Liver (tissue), 9 donors: ENCODE measurements around the gene CFDP1. TPM values are rescaled to one million over a fixed set of nuclear protein-coding genes. Genes with fewer than 3 reads are reported as not detected.

ENCODE experiments used
- DNase-seq: peaks from one replicate; pipeline ENCODE4 v3.0.0-alpha.2; 2017; ENCODE audit warnings: low spot score
- H3K27ac ChIP-seq, 2 donors: one replicate each; pipeline ENCODE4 v1.7.0; 2013; ENCODE audit warnings: inconsistent platforms in 2 of 2, low read length in 2 of 2, control low read depth in 1 of 2, low read depth in 1 of 2, mild to moderate bottlenecking in 1 of 2
- H3K27me3 ChIP-seq, 4 donors: one replicate each; pipeline versions ENCODE4 v1.6.1 to v1.7.0; 2013; ENCODE audit warnings: low read length in 3 of 4, inconsistent platforms in 1 of 4, mild to moderate bottlenecking in 1 of 4, moderate library complexity in 1 of 4; ENCODE audit not compliant: control insufficient read depth in 4 of 4, insufficient read depth in 4 of 4
- H3K36me3 ChIP-seq, 4 donors: one replicate each; pipeline versions ENCODE4 v1.6.1 to v1.7.0; 2013; ENCODE audit warnings: low read length in 3 of 4, mild to moderate bottlenecking in 3 of 4, low read depth in 1 of 4, moderate library complexity in 1 of 4; ENCODE audit not compliant: control insufficient read depth in 4 of 4, insufficient read depth in 3 of 4
- H3K4me1 ChIP-seq, 4 donors: one replicate each; pipeline versions ENCODE4 v1.6.1 to v1.7.0; 2013; ENCODE audit warnings: low read length in 3 of 4, mild to moderate bottlenecking in 3 of 4, moderate library complexity in 1 of 4; ENCODE audit not compliant: control insufficient read depth in 4 of 4, insufficient read depth in 4 of 4
- H3K4me3 ChIP-seq, 3 donors: one replicate each; pipeline versions ENCODE4 v1.6.1 to v1.7.0; 2013; ENCODE audit warnings: low read length in 3 of 3, control low read depth in 1 of 3, low read depth in 1 of 3, mild to moderate bottlenecking in 1 of 3
- H3K9ac ChIP-seq, 2 donors: one replicate each; pipeline ENCODE4 v1.7.0; 2013; ENCODE audit warnings: low read length in 2 of 2, mild to moderate bottlenecking in 2 of 2, moderate library complexity in 2 of 2, control low read depth in 1 of 2, low read depth in 1 of 2
- H3K9me3 ChIP-seq, 4 donors: one replicate each; pipeline versions ENCODE4 v1.6.1 to v1.7.0; 2013; ENCODE audit warnings: low read length in 3 of 4; ENCODE audit not compliant: control insufficient read depth in 4 of 4
- ATF3 ChIP-seq: IDR thresholded peaks from 2 replicates; pipeline ENCODE4 v1.6.1; 2016; ENCODE audit warnings: antibody characterized with exemption
- CTCF ChIP-seq: fragments of 150-350 bp; IDR thresholded peaks from 2 replicates; pipeline ENCODE4 v1.5.1; 2017; ENCODE audit warnings: improper control_type of control experiment, low read depth, low read length; ENCODE audit not compliant: missing input control
- EGR1 ChIP-seq, 2 donors: IDR thresholded peaks; 2 replicates each; pipeline ENCODE4 v1.6.1; 2016 to 2018; ENCODE audit warnings: antibody characterized with exemption in 2 of 2, low read depth in 2 of 2
- FOXA1 ChIP-seq: IDR thresholded peaks from 2 replicates; pipeline ENCODE4 v1.6.1; 2016; ENCODE audit warnings: antibody characterized with exemption
- FOXA2 ChIP-seq: IDR thresholded peaks from 2 replicates; pipeline ENCODE4 v1.6.1; 2016; ENCODE audit warnings: antibody characterized with exemption
- GABPA ChIP-seq, 2 donors: IDR thresholded peaks in 1 of 2; conservative IDR thresholded peaks in 1 of 2; 2 replicates each; pipeline ENCODE4 v1.6.1; 2016; ENCODE audit warnings: antibody characterized with exemption in 2 of 2, mild to moderate bottlenecking in 1 of 2, moderate library complexity in 1 of 2
- HNF4A ChIP-seq, 2 donors: conservative IDR thresholded peaks; 2 replicates each; pipeline ENCODE4 v1.6.1; 2016; ENCODE audit warnings: antibody characterized with exemption in 2 of 2, mild to moderate bottlenecking in 2 of 2
- JUND ChIP-seq, 2 donors: IDR thresholded peaks; 2 replicates each; pipeline ENCODE4 v1.6.1; 2016; ENCODE audit warnings: antibody characterized with exemption in 2 of 2
- MAX ChIP-seq: IDR thresholded peaks from 2 replicates; pipeline ENCODE4 v1.6.1; 2016; ENCODE audit warnings: antibody characterized with exemption
- NR2F2 ChIP-seq: IDR thresholded peaks from 2 replicates; pipeline ENCODE4 v1.6.1; 2016; ENCODE audit warnings: antibody characterized with exemption
- RAD21 ChIP-seq, 2 donors: IDR thresholded peaks; 2 replicates each; pipeline ENCODE4 v1.6.1; 2016; ENCODE audit warnings: antibody characterized with exemption in 2 of 2, mild to moderate bottlenecking in 2 of 2
- SP1 ChIP-seq: IDR thresholded peaks from 2 replicates; pipeline ENCODE4 v1.6.1; 2018; ENCODE audit warnings: antibody characterized with exemption, mild to moderate bottlenecking
- TAF1 ChIP-seq: conservative IDR thresholded peaks from 2 replicates; pipeline ENCODE4 v1.6.1; 2016; ENCODE audit warnings: antibody characterized with exemption, mild to moderate bottlenecking
- ZBTB33 ChIP-seq: IDR thresholded peaks from 2 replicates; pipeline ENCODE4 v1.6.1; 2016; ENCODE audit warnings: antibody characterized with exemption
- WGBS: extraction: QIAGEN DNeasy Blood & Tissue Kit; methylation state at CpG from one replicate; pipeline ENCODE4 v1.1.7; 2013; 5-methylcytosine and 5-hydroxymethylcytosine counted together
- polyA plus RNA-seq, 2 donors: library from polyadenylated mRNA; stranded (reverse) in 1 of 2; unstranded in 1 of 2; fragments of 200-250 nt in 1 of 2; fragments of >200 nt in 1 of 2; fragmentation: Nextera tagmentation in 1 of 2; extraction: Ambion mirVana in 1 of 2; gene quantifications; one replicate each; pipeline versions ENCODE4 v1.2.1 to v1.2.3, GENCODE V29; 2013 to 2015
- total RNA-seq, 2 donors: library from RNA; depleted of rRNA; stranded (reverse); fragments of >200 nt; gene quantifications; one replicate each; pipeline ENCODE4 v1.2.3, GENCODE V29; 2014
- donor health status: healthy.
- donor health status: healthy.
- donor health status: healthy.
- donor health status: healthy.
- donor health status: healthy.

The CFDP1 gene
- total and polyA plus RNA-seq, 4 donors, result 20.5 to 49.2 (median 33.9) TPM

- H3K36me3 ChIP-seq, result no peaks in the 10 kb centered on the region
- H3K4me3 ChIP-seq, result no peak overlapping the region
- no peaks in the 10 kb centered on the region for H3K9me3 ChIP-seq
- no peak for DNase-seq
- peaks cover 14 to 32% (median 28%) of the 10 kb centered on the region in 4 donors for H3K4me1 ChIP-seq
- TF ChIP-seq JUND (IDR thresholded peaks at IDR 0.05) (no peak), GABPA (IDR thresholded peaks at IDR 0.05 in 1 of 2, conservative IDR thresholded peaks at IDR 0.05 in 1 of 2) (no peak), HNF4A (conservative IDR thresholded peaks at IDR 0.05) (no peak), ATF3 (no peak), TAF1 (no peak), FOXA1 (no peak), FOXA2 (no peak), SP1 (no peak), RAD21 (IDR thresholded peaks at IDR 0.05) (no peak), MAX (no peak), EGR1 (IDR thresholded peaks at IDR 0.05; ENCODE audit: low read depth in 2 of 2) (no peak)
- no peaks in the 10 kb centered on the region for H3K27me3 ChIP-seq
- no peak overlapping the region for H3K27ac ChIP-seq
- WGBS, result 82% methylated on average over 10 of the region's 10 CpGs
- H3K9ac ChIP-seq, result no peak overlapping the region
Measured at GRCh38 chr16:75267631-75268264, 165.6 kb downstream of the CFDP1 start.

- H3K36me3 ChIP-seq, result no peaks in the 10 kb centered on the region
- H3K27ac ChIP-seq, result no peak overlapping the region
- TF ChIP-seq JUND (IDR thresholded peaks at IDR 0.05) (no peak), ZBTB33 (no peak), CTCF (no peak), NR2F2 (no peak), HNF4A (conservative IDR thresholded peaks at IDR 0.05) (no peak)
- no peaks in the 10 kb centered on the region for H3K9me3 ChIP-seq
- peaks cover 21 to 40% (median 35%) of the 10 kb centered on the region in 4 donors for H3K4me1 ChIP-seq
- no peak for DNase-seq
- 93% methylated on average over 27 of the region's 27 CpGs for WGBS
- H3K9ac ChIP-seq, result peak overlapping the region in 1 of 2 donors; percentile 93
- H3K4me3 ChIP-seq, result no peak overlapping the region
- H3K27me3 ChIP-seq, result no peaks in the 10 kb centered on the region
Measured at GRCh38 chr16:75266738-75267630, 166.3 kb downstream of the CFDP1 start.
